Stimulated activated CD4-positive, alpha-beta T cell treated with anti-CD3 and anti-CD28 coated beads, TNF-alpha, amount 100 ng/mL, for 1 hour (primary cell): ENCODE measurements around the gene CCHCR1.

Experiments
- DNase-seq, 3 donors: peaks; one replicate each; pipeline ENCODE4 v3.0.0-alpha.2; 2020; ENCODE audit warnings: low read depth in 3 of 3, low spot score in 1 of 3

Gene CCHCR1

DNA sequence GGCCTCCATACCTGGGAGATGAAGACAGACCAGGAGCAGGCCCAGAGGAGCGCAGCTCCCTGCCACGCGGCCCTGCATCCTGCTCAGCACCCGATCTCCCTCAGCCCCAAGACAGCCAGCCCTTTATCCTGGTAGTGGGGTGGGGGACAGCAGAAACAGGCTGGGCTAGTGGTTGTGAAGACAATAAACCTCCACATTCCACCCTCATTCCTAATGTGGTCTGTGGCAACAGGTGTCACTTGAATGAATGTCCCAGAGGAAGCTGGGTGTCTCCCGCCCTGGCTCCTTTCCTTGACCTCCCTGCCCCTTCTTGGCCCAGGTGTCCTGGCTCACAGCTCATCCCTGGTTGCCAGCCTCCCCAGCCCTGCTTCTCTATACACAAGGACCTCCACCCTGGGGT, 45.1 kb downstream of the CCHCR1 start, which contains the start of gene C6orf15:
Gene C6orf15 (minus strand): TSS at position 98 of the 400 bp plus-strand sequence. CDS start 20 bp downstream, at position 78.
- DNase-seq: no peak

- no peak for DNase-seq
Observed at GRCh38 chr6:31111712-31112111, 45.9 kb downstream of the CCHCR1 start.

DNA sequence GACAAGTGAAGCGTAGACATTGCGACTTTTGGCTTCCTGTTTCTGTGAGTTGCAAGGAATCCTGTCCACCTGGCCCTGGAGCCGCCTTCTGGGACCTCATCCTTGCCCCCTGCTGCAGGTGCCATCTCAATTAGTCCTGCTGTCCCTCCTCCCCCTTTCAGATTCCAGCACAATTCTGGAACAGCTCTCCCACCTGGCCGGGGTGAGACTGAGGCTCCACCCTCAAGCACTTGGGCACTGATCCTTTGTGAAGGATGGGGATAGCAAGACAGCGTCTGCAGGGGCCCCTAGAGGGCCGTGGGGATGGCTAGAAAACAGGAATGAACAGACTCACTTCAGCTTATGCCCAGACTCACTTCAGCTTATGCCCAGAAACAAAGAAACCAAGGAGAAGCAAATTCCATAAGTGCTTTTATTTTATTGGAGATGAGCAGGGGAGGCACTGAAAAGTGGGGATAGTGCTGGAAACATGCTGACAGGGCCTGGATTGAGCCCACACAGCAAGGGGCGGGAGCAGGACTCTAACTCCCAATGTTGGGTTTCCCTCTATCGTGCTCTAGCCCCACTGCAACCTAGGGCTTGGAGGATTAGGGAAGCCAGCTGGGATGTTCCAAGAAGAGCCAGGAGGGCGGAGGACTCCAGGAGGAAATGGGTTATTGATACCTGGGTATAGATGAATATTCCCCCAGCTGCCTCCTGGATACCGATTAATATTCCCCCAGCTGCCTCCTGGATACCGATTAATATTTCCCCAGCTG, 46.6 kb downstream of the CCHCR1 start:
- DNase-seq: no peak

- no peak for DNase-seq
Observed at GRCh38 chr6:31107052-31107451, 50.5 kb downstream of the CCHCR1 start.

GRCh38 chr6:31103136-31103535, 54.5 kb downstream of the CCHCR1 start:
- no peak for DNase-seq

DNA sequence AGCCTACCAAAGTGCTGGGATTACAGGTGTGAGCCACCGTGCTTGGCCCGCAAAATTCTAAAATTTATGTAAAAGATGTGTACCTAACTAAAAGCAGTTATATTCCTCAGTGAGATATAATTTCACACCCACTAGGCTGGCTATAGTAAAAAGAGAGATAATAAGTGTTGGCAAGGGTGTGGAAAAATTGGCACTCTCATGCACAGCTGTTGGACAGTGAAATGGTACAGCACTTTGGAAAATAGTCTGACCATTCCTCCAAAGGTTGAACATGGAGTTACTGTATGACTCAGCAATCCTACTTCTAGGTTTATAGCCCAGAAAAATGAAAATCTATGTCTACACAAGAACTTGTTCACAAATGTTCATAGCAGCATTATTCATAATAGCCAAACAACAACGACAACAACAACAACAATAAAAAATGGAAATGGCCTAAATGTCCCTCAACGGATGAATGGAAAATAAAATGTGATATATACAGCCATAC, 59.1 kb downstream of the CCHCR1 start:
- no peak for DNase-seq

DNA sequence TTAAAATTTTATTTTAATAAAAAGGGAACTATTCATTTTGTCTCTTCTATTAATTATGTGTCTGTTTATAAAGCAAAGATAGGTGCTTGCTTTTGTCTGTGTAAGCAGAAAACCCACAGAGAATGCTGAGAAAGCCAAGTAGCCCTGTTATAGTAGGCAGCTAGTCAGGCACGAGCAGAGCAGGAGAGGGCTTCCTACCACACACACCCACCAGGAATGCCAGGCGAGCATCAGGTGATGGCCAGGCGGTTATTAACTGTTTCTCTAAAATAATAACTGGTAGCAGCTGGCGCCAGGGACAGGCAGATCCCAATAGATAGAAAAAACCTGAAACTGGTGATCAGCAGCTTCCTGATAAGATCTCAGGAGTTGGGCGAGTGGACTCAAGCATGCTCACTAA, 60.9 kb downstream of the CCHCR1 start:
- DNase-seq: no peak

DNA sequence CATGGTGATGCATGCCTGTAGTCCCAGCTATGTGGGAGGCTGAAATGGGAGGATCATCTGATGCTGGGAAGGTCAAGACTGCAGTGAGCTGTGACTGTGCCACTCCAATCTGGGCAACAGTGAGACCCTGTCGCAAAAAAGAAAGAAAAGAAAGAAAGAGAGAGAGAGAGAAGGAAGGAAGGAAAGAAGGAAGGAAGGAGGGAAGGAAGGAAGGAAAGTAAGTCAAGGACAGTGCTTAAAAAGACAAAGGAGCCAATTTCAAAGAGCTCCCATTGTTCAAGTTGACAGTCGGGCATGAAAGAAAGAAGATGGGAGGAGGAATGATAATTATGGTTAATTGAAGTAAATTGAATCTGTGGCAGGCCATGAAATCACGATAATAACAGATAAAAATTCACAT, 61.4 kb downstream of the CCHCR1 start:
- no peak for DNase-seq

DNA sequence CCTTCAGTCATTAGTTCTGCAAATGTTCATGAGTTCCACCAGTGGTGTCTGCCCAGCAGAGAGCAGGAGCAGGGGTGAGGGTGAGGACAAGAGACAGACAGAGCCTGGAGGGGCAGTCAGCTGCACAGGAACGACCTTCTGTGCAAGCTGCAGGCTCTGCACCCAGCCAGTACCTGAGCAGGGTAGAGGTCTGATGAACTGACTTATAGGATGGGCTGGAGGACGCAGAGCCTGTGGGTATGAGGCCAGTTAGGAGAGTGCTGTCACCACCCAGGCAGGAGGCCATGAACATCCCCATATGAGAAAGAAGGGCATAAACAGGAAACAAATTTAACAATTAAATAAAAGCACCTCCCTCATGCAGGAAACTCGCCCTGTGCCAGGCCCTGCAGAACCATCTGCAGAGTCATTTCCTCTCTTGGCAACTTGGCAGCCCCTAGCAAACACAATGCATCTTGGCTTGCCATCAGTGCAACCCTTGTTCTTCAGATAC, 63.2 kb downstream of the CCHCR1 start:
- peak in 2 of 3 donors; percentile 7 to 27 for DNase-seq

- no peak for DNase-seq
Observed at GRCh38 chr6:31092769-31093505, 64.7 kb downstream of the CCHCR1 start.
